B cell (primary cell): ENCODE measurements around the gene UBE4A. TPM values are rescaled to one million over a fixed set of nuclear protein-coding genes. Genes with fewer than 3 reads are reported as not detected.

ENCODE experiments used
- ATAC-seq: fragments of 200-7000 bp; cut with Tn5 transposase; one replicate; pipeline ENCODE4 v1.10.0; 2021; ENCODE audit warnings: low read depth, mild to moderate bottlenecking, moderate number of reproducible peaks, moderate library complexity
- CTCF ChIA-PET: fragments of 350-600 bp; sonication (Branson Sonifier 250); formaldehyde crosslinking; loops from one replicate; lab custom pipeline; 2021; ENCODE audit warnings: antibody characterized with exemption, inconsistent platforms; lab: Charles Lee
- POLR2A ChIA-PET: fragments of 350-600 bp; sonication (Branson Sonifier 250); formaldehyde crosslinking; loops from one replicate; lab custom pipeline; 2021; ENCODE audit warnings: antibody characterized with exemption; lab: Charles Lee
- DNase-seq: peaks from one replicate; pipeline ENCODE4 v3.0.0; 2013
- H2AFZ ChIP-seq: 2 replicates; pipeline ENCODE4 v1.6.1; 2012; ENCODE audit warnings: mild to moderate bottlenecking, low read depth, low read length; ENCODE audit not compliant: insufficient read depth, poor library complexity, severe bottlenecking
- H3K27ac ChIP-seq, 2 donors: 1 replicate in 1 of 2; 2 replicates in 1 of 2; pipeline ENCODE4 v1.5.1; 2012 to 2013; ENCODE audit warnings: low read length in 2 of 2, mild to moderate bottlenecking in 2 of 2, moderate library complexity in 1 of 2
- H3K27me3 ChIP-seq, 4 experiments: fragments of 200-600 bp in 1 of 4; sonication (generic) in 1 of 4; replicated peaks in 1 of 4; 1 replicate in 2 of 4; 2 replicates in 2 of 4; pipeline versions ENCODE4 v1.6.1 to v1.7.0; 2013 to 2016; ENCODE audit warnings: low read length in 3 of 4, mild to moderate bottlenecking in 2 of 4, mixed read lengths in 1 of 4, moderate library complexity in 1 of 4; ENCODE audit not compliant: insufficient read depth in 4 of 4, control insufficient read depth in 3 of 4; ENCODE audit errors: control extremely low read depth in 1 of 4
- H3K36me3 ChIP-seq, 2 experiments: replicated peaks in 1 of 2; 1 replicate in 1 of 2; 2 replicates in 1 of 2; pipeline versions ENCODE4 v1.6.1 to v1.7.1; 2013; ENCODE audit warnings: low read length in 1 of 2; ENCODE audit not compliant: insufficient read depth in 2 of 2, control insufficient read depth in 1 of 2; ENCODE audit errors: control extremely low read depth in 1 of 2, extremely low read depth in 1 of 2
- H3K4me1 ChIP-seq, 2 donors: fragments of 200-600 bp in 1 of 2; sonication (generic) in 1 of 2; 1 replicate in 1 of 2; 2 replicates in 1 of 2; pipeline versions ENCODE4 v1.5.1 to v1.6.1; 2013 to 2017; ENCODE audit warnings: low read length in 2 of 2; ENCODE audit not compliant: control insufficient read depth in 2 of 2, insufficient read depth in 2 of 2
- H3K4me2 ChIP-seq: replicated peaks from 2 replicates; pipeline ENCODE3; 2012; ENCODE audit warnings: mild to moderate bottlenecking, low read depth, low read length; ENCODE audit not compliant: poor library complexity, severe bottlenecking
- H3K4me3 ChIP-seq, 5 experiments: fragments of 200-600 bp in 1 of 5; sonication (generic) in 1 of 5; 1 replicate in 3 of 5; 2 replicates in 2 of 5; pipeline versions ENCODE4 v1.5.1 to v1.7.0; 2011 to 2016; ENCODE audit warnings: low read length in 4 of 5, mild to moderate bottlenecking in 4 of 5, low read depth in 2 of 5, control low read depth in 1 of 5, moderate library complexity in 1 of 5; ENCODE audit not compliant: insufficient read depth in 1 of 5; ENCODE audit errors: control extremely low read depth in 1 of 5, extremely low read depth in 1 of 5
- H3K79me2 ChIP-seq: fragments of 200-600 bp; sonication (generic); one replicate; pipeline ENCODE4 v1.6.0; 2016; ENCODE audit warnings: low read length; ENCODE audit not compliant: control insufficient read depth, insufficient read depth
- H3K9ac ChIP-seq: fragments of 200-600 bp; sonication (generic); 2 replicates; pipeline ENCODE4 v1.6.1; 2017; ENCODE audit warnings: mild to moderate bottlenecking, low read length, moderate library complexity
- H3K9me3 ChIP-seq, 3 donors: one replicate each; pipeline versions ENCODE4 v1.6.1 to v1.7.1; 2013; ENCODE audit warnings: low read length in 2 of 3; ENCODE audit not compliant: control insufficient read depth in 2 of 3, insufficient read depth in 1 of 3; ENCODE audit errors: control extremely low read depth in 1 of 3
- H4K20me1 ChIP-seq: 2 replicates; pipeline ENCODE4 v1.6.0; 2012; ENCODE audit warnings: mild to moderate bottlenecking, low read length; ENCODE audit not compliant: insufficient read depth, control insufficient read depth, poor library complexity, severe bottlenecking
- H3K27ac Mint-ChIP-seq: one replicate; pipeline ENCODE4 v1.8.0; 2021; ENCODE audit warnings: mixed read lengths
- H3K27me3 Mint-ChIP-seq: one replicate; pipeline ENCODE4 v1.8.0; 2021; ENCODE audit warnings: mixed read lengths
- H3K4me1 Mint-ChIP-seq: one replicate; pipeline ENCODE4 v1.8.0; 2021; ENCODE audit warnings: mixed read lengths
- H3K4me3 Mint-ChIP-seq: one replicate; pipeline ENCODE4 v1.8.0; 2021; ENCODE audit warnings: mixed read lengths
- H3K9me3 Mint-ChIP-seq: one replicate; pipeline ENCODE4 v1.8.0; 2022; ENCODE audit warnings: mixed read lengths; ENCODE audit not compliant: insufficient read depth
- CTCF ChIP-seq: fragments of 200-600 bp; IDR thresholded peaks from one replicate; pipeline ENCODE4 v1.8.0; 2022; ENCODE audit warnings: antibody characterized with exemption, mild to moderate bottlenecking
- EZH2 ChIP-seq: IDR thresholded peaks from 2 replicates; pipeline ENCODE4 v1.6.1; 2012; ENCODE audit warnings: borderline replicate concordance, low read depth, mild to moderate bottlenecking, moderate library complexity, low read length; ENCODE audit not compliant: insufficient read depth, poor library complexity, severe bottlenecking
- WGBS: methylation state at CpG from one replicate; pipeline ENCODE4 v1.1.5; 2013; ENCODE audit warnings: missing lambda C conversion rate; ENCODE audit not compliant: insufficient coverage; 5-methylcytosine and 5-hydroxymethylcytosine counted together
- intact Hi-C: fragments of 100-400 bp; cut with micrococcal nuclease; formaldehyde crosslinking; loops from one replicate; pipeline ENCODE4 v1.10.0; 2022
- polyA plus RNA-seq: library from polyadenylated mRNA; depleted of rRNA; stranded (reverse); fragments of >200 nt; gene quantifications from 2 replicates; pipeline ENCODE4 v1.2.3, GENCODE V29; 2012
- total RNA-seq, 2 donors: library from RNA; stranded (reverse); fragments of 120-200 nt in 1 of 2; gene quantifications; 1 replicate in 1 of 2; 2 replicates in 1 of 2; pipeline versions ENCODE4 v1.2.3 to v1.2.4, GENCODE V29; 2013 to 2022

Gene UBE4A
- total and polyA plus RNA-seq, 2 donors (not counting 1 experiment from before 2014, with no cell fraction given): 14.7 to 37.3 TPM

- H3K4me1 ChIP-seq: peaks cover 69 to 72% of the 10 kb centered on the region in 2 donors
- H3K79me2 ChIP-seq: no peaks in the 10 kb centered on the region
- intact Hi-C loops: no loop called here
- H3K9me3 ChIP-seq: no peaks in the 10 kb centered on the region
- Mint-ChIP-seq H3K27ac (peak overlapping the region; percentile 89), H3K27me3 (peaks cover 4% of the 10 kb centered on the region), H3K4me1 (peaks cover 56% of the 10 kb centered on the region), H3K9me3 (no peaks in the 10 kb centered on the region), H3K4me3 (peak overlapping the region; percentile 32)
- H3K27ac ChIP-seq: peak overlapping the region; percentile 50 to 59
- H3K4me2 ChIP-seq: peak overlapping the region; percentile 51
- peak; percentile 47 for ATAC-seq
- no CpG with 5 or more reads among the region's 5 CpGs for WGBS
- no peak overlapping the region for H3K9ac ChIP-seq
- ChIA-PET CTCF (interaction anchor here (0.6 to 3.0 kb wide), 3 partner anchors 26 to 1091 kb away, joined by 3 to 10 read pairs (median 5); no protein-coding TSS in a partner anchor), POLR2A (no interaction called here)
- no peak overlapping the region for H3K4me3 ChIP-seq
- no peak for TF ChIP-seq EZH2
- TF ChIP-seq CTCF: no peak
- peak; percentile 42 for DNase-seq
- no peaks in the 10 kb centered on the region for H3K36me3 ChIP-seq
- H4K20me1 ChIP-seq: no peaks in the 10 kb centered on the region
- H2AFZ ChIP-seq: peak overlapping the region; percentile 16
- no peaks in the 10 kb centered on the region for H3K27me3 ChIP-seq
Observed at GRCh38 chr11:118321386-118322082, 37.9 kb upstream of the UBE4A start.

GRCh38 chr11:118322721-118323120 is 36.7 kb upstream of the UBE4A start:
- Mint-ChIP-seq H3K9me3 (no peaks in the 10 kb centered on the region), H3K27me3 (peaks cover 4% of the 10 kb centered on the region), H3K27ac (peak overlapping the region; percentile 39), H3K4me1 (peaks cover 47% of the 10 kb centered on the region), H3K4me3 (no peak overlapping the region)
- Histone ChIP-seq H4K20me1 (no peaks in the 10 kb centered on the region), H3K4me1 (peaks cover 58 to 60% of the 10 kb centered on the region in 2 donors), H3K9me3 (no peaks in the 10 kb centered on the region), H3K79me2 (no peaks in the 10 kb centered on the region), H3K4me3 (no peak overlapping the region), H3K9ac (no peak overlapping the region), H3K27me3 (no peaks in the 10 kb centered on the region), H2AFZ (no peak overlapping the region), H3K27ac (peak overlapping the region in 1 of 2 donors; percentile 59), H3K36me3 (no peaks in the 10 kb centered on the region), H3K4me2 (peak overlapping the region; percentile 33)
- 97% methylated on average over 19 of the region's 19 CpGs for WGBS
- ATAC-seq (no peak), DNase-seq (no peak)
- TF ChIP-seq CTCF (no peak), EZH2 (no peak)
- POLR2A ChIA-PET: no interaction called here
- CTCF ChIA-PET: interaction anchor here (1.0 to 3.0 kb wide), 2 partner anchors 27 to 125 kb away, joined by 3 to 10 read pairs; no protein-coding TSS in a partner anchor
- intact Hi-C loops: no loop called here
